D721Med (cell line): ENCODE data around the gene DENND2D.

Experiments used
- DNase-seq: peaks from one replicate; pipeline ENCODE4 v3.0.0; 2011; ENCODE audit warnings: low spot score; ENCODE audit not compliant: insufficient read length
- FAIRE-seq: peaks from 2 replicates; lab custom pipeline; 2011; peaks lifted over from hg19 to GRCh38; lab: Jason Lieb, UNC
- CTCF ChIP-seq: IDR thresholded peaks from 2 replicates; pipeline ENCODE4 v1.5.1; 2012; ENCODE audit warnings: mild to moderate bottlenecking, control low read depth; ENCODE audit not compliant: insufficient read depth; ENCODE audit errors: missing control alignments

DENND2D gene

GRCh38 chr1:111202707-111203623, 2.5 kb upstream of the DENND2D start:
- DNase-seq = no peak
- no peak for TF ChIP-seq CTCF
- no peak for FAIRE-seq

DNA sequence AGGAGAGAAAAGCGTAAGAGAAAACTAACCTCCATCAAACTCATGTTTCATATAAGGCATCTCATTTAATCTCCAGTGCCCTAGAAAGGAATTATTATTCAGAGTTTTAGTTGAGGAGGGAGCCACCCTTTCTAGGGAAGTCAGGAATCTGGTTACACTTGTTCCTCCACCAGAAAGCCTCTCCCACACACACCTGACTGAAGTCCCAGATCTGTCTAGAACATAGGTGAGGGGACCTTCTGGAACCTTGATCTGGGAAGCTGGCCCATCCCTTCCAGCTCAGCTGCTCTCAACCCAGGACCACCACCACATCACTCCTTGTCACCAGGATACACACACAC, 1.9 kb upstream of the DENND2D start:
- DNase-seq (no peak), FAIRE-seq (no peak)
- TF ChIP-seq CTCF = no peak

DNA sequence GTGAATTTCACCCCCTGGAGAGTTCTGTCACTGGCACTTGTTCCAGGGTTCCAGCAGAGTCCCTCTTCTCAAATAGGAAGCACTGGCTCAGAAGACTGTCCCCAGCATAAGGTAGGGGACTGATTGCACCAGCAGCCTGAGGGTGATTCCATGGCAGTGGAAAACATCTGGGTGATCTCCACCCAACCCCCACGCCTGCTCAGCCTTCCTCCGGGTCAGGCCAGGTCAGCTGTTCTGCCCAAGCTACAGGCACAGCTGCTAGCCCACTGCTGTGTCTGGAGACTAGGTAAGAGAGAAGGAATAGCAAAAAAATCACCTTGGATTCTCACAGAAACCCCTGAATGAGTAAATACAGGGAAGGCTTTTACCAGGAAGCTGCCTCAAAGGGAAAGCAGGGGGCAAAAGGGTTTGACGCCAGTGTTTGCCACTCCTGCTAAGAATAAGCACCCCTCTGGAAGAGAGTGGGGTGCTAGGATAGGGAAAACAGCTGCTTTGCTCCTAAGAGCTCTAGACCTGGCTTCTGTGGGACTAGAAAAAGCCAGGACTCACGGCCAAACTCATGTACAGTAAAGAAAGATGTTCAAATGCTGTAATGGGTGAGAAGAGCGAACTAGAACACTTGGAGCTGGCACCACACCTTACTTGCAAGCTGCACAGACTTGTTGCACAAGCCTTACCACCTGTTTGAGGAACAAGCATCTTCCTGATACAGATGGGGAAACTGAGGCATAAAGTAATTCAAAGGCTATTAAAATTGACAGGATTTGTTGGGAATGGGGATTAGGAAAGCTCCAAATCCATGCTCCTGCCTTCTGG, 1.0 kb upstream of the DENND2D start:
- no peak for FAIRE-seq
- no peak for DNase-seq
- TF ChIP-seq CTCF = no peak

- no peak for FAIRE-seq
- no peak for TF ChIP-seq CTCF
- DNase-seq = no peak
Observed at GRCh38 chr1:111200802-111201161, 336 bp upstream of the DENND2D start.

DNA sequence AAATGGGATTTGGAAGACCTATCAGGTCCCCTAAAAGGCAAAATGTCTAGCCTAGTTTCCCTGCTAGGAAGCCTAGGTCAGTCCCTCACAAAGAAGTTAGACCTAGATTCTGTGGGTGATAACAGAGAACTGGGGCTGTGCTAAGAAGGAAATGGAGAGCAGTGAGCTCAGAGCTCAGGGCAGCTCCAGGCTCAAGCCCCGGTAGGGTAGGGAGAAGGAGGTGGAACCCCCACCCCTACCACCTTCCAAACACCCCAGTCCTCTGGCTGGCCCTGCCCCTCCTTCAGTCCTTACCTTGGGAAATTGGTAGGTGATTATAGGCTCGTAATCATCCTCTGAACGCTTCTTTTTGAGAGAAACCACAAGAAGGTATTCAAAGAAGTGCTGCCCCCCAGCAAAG, 1.1 kb downstream of the DENND2D start:
- no peak for TF ChIP-seq CTCF
- FAIRE-seq (no peak), DNase-seq (no peak)

- DNase-seq (no peak), FAIRE-seq (no peak)
- no peak for TF ChIP-seq CTCF
Observed at GRCh38 chr1:111198836-111199235, 1.6 kb downstream of the DENND2D start.
